Prostate gland (tissue), 2 donors: ENCODE measurements around the gene ARHGEF28. TPM values are rescaled to one million over a fixed set of nuclear protein-coding genes. Genes with fewer than 3 reads are reported as not detected.
A peak's percentile ranks its signal among the peaks of the same experiment; 100 is the strongest.

ENCODE experiments used
- DNase-seq: peaks from one replicate; pipeline ENCODE4 v3.0.0-alpha.2; 2019; ENCODE audit warnings: low spot score
- H3K27ac ChIP-seq, 2 donors: fragments of 200-600 bp; sonication (generic); 2 replicates each; pipeline ENCODE4 v1.5.1; 2017 to 2019
- H3K27me3 ChIP-seq: fragments of 200-600 bp; sonication (generic); replicated peaks from 2 replicates; pipeline ENCODE4 v1.5.1; 2019; ENCODE audit not compliant: insufficient read depth
- H3K36me3 ChIP-seq, 2 donors: fragments of 200-600 bp; sonication (generic); 1 replicate in 1 of 2; 2 replicates in 1 of 2; pipeline versions ENCODE4 v1.5.1 to v1.8.1; 2017 to 2019
- H3K4me1 ChIP-seq: fragments of 200-600 bp; sonication (generic); replicated peaks from 2 replicates; pipeline ENCODE4 v1.5.1; 2019
- H3K4me3 ChIP-seq, 2 donors: fragments of 200-600 bp; sonication (generic); 2 replicates each; pipeline ENCODE4 v1.5.1; 2017 to 2019
- H3K9me3 ChIP-seq: fragments of 200-600 bp; sonication (generic); 2 replicates; pipeline ENCODE4 v1.5.1; 2017
- CTCF ChIP-seq, 4 experiments: fragments of 200-600 bp in 2 of 4; fragments of 450-650 bp in 2 of 4; sonication (generic) in 2 of 4; IDR thresholded peaks; 1 replicate in 3 of 4; 2 replicates in 1 of 4; pipeline ENCODE4 v1.5.1; 2016 to 2019; ENCODE audit warnings: antibody characterized with exemption in 4 of 4, mild to moderate bottlenecking in 2 of 4, moderate library complexity in 2 of 4
- POLR2A ChIP-seq: fragments of 450-650 bp; IDR thresholded peaks from one replicate; pipeline ENCODE4 v1.6.1; 2016; ENCODE audit warnings: antibody characterized with exemption, mild to moderate bottlenecking
- POLR2AphosphoS5 ChIP-seq: sonication (generic); formaldehyde crosslinking; IDR thresholded peaks from one replicate; pipeline ENCODE4 v1.6.1; 2017; ENCODE audit warnings: antibody characterized with exemption
- WGBS: methylation state at CpG from one replicate; pipeline ENCODE4 v1.1.5; 2018; 5-methylcytosine and 5-hydroxymethylcytosine counted together
- intact Hi-C: fragments of 100-400 bp; cut with DNase I; formaldehyde crosslinking; loops from one replicate; pipeline ENCODE4 v1.14.2; 2022
- total RNA-seq, 2 donors: library from RNA; depleted of rRNA; stranded (reverse); fragments of >200 nt; gene quantifications; one replicate each; pipeline ENCODE4 v1.1.0, GENCODE V29; 2016

ARHGEF28 gene
- total RNA-seq, 2 donors from 2014 or later: 18.9 to 28.3 TPM

DNA sequence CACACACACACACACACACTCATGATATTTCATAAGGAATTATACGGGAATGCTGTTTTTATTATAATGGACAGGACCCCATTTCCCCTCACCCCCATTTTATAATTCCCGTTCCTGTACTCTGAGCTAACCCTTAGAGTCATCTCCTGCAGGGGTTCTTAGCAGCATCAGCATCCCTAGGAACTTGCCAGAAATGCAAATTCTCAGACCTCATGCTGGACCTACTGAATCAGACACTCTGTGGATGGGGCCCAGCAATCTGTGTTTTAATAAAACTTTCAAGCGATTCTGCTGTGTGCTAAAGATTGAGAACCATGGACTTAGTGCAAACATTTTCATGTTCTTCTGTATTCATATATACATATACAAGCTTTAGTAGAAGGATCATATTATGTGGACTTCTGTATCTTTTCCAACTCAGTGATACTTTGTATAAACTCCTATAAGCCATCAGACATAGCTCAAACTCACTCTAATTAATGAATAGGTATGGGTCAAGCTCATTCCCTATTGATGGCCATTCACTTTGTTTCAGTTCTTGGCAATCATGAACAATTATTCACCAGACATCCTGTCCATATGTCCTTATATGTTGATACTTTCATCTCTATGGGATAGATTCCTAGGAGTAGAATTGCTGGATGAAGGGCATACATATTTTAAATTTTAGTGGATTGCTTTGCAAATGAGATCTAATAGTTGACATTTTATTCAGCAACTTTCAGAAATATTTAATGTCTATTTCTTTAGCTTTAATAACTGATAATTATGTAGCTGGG is 65.5 kb downstream of the ARHGEF28 start:
- Histone ChIP-seq H3K4me3 (no peak overlapping the region), H3K9me3 (no peaks in the 10 kb centered on the region)
- WGBS: 72% methylated on average over 3 of the region's 3 CpGs

GRCh38 chr5:73692166-73692640 is 66.2 kb downstream of the ARHGEF28 start:
- WGBS: 61% methylated on average over 2 of the region's 2 CpGs
- Histone ChIP-seq H3K4me1 (no peaks in the 10 kb centered on the region), H3K36me3 (no peaks in the 10 kb centered on the region), H3K4me3 (no peak overlapping the region), H3K27me3 (no peaks in the 10 kb centered on the region), H3K27ac (no peak overlapping the region), H3K9me3 (no peaks in the 10 kb centered on the region)
- intact Hi-C loops: no loop called here
- no peak for DNase-seq
- TF ChIP-seq POLR2A (no peak), POLR2AphosphoS5 (no peak), CTCF (IDR thresholded peaks at IDR 0.05) (no peak)

More for the DNA sequence above, 65.5 kb downstream of the ARHGEF28 start:
- DNase-seq: no peak
- intact Hi-C loops: no loop called here
- no peak for TF ChIP-seq POLR2A
- no peak for TF ChIP-seq POLR2AphosphoS5
- no peak for TF ChIP-seq CTCF (IDR thresholded peaks at IDR 0.05)
- Histone ChIP-seq H3K27me3 (no peaks in the 10 kb centered on the region), H3K27ac (no peak overlapping the region), H3K36me3 (no peaks in the 10 kb centered on the region), H3K4me1 (no peaks in the 10 kb centered on the region)

DNA sequence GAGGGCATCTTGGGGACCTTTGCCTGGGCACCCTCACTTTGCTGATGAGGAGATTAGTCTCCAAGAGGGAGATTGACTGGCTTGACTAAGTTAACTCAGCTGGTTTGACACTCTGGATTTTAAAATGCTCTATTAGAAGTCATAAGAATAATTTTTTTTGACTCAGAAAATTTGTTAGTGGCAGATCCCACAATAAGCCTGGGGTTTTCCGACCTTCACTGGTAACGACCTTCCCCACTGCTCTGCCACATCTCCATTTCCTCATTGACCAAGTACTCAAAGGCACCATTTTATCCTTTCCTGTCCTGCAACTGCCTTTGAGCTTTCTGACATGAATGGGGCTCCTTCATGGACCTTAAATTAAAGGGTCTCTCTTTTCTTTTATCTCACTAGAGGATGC is 67.0 kb downstream of the ARHGEF28 start:
- Histone ChIP-seq H3K27ac (no peak overlapping the region), H3K27me3 (no peaks in the 10 kb centered on the region), H3K36me3 (no peaks in the 10 kb centered on the region), H3K4me1 (no peaks in the 10 kb centered on the region), H3K4me3 (no peak overlapping the region), H3K9me3 (no peaks in the 10 kb centered on the region)
- no peak for DNase-seq
- TF ChIP-seq POLR2A (no peak), CTCF (IDR thresholded peaks at IDR 0.05) (no peak), POLR2AphosphoS5 (no peak)
- WGBS: 100% methylated on average over 2 of the region's 2 CpGs
- intact Hi-C loops: no loop called here

DNA sequence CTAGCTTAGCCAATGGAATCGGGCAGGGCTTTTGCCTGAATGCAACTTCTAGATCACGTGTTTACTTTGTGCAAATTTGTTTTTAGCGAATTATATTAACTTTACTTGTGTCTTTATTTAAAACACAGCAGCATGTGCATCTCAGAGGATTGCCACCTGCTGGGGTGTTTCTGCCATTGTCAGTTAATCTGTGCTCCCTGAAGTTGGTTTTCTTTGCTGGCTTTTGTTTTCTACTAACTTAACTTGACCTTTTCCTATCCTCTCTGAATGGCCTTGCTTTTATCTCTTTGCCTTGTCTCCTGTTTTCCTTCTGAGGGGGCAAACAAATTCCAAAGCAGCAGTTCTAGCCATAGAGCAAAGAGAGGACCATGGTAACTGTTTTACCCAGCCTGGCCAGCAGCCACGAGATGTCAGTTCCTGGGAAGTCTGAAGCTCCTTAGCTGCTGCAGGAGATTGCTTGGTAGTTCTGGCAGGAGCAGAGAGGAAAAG is 67.6 kb downstream of the ARHGEF28 start:
- peak in 3 of 4 experiments; percentile 42 to 51 (median 43) for TF ChIP-seq CTCF (IDR thresholded peaks at IDR 0.05)
- TF ChIP-seq POLR2AphosphoS5: no peak
- H3K9me3 ChIP-seq: no peaks in the 10 kb centered on the region
- WGBS: 49% methylated on average over 4 of the region's 4 CpGs
- H3K4me3 ChIP-seq: no peak overlapping the region
- intact Hi-C loops: no loop called here
- DNase-seq: no peak
- no peaks in the 10 kb centered on the region for H3K4me1 ChIP-seq
- H3K27ac ChIP-seq: no peak overlapping the region
- H3K36me3 ChIP-seq: no peaks in the 10 kb centered on the region
- no peaks in the 10 kb centered on the region for H3K27me3 ChIP-seq

DNA sequence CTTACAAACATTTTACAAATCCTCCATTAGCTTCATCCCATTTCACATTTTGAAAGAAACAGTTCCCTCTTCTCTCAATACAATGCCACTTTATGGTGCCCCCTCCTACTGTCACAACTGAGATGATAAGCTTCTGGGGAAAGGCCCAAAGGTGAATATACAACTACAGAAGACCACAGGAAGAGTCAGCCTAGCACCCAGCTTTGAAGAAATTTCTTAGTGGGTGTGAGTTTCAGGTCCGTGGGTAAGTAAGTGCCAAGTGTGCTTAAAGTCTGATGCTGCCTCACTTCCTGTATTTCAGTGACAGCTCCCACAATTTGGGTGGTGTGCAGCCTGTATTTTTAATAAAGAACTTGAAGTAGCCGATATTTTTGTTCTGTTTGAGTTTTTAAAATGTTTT is 68.1 kb downstream of the ARHGEF28 start:
- H3K27ac ChIP-seq: no peak overlapping the region
- 70% methylated on average over 2 of the region's 2 CpGs for WGBS
- no peaks in the 10 kb centered on the region for H3K36me3 ChIP-seq

More for the DNA sequence above, 68.1 kb downstream of the ARHGEF28 start:
- Histone ChIP-seq H3K9me3 (no peaks in the 10 kb centered on the region), H3K4me3 (no peak overlapping the region), H3K27me3 (no peaks in the 10 kb centered on the region), H3K4me1 (no peaks in the 10 kb centered on the region)
- intact Hi-C loops: no loop called here
- no peak for TF ChIP-seq POLR2A
- TF ChIP-seq POLR2AphosphoS5: no peak
- no peak for TF ChIP-seq CTCF (IDR thresholded peaks at IDR 0.05)
- no peak for DNase-seq
